ENCODE data around the gene SLC39A11.
"Not testable (repeated sequence)": the region's sequence is repeated elsewhere in the genome, so short reads cannot be mapped to it uniquely, and the experiment has no call there.

The SLC39A11 gene

GRCh38 chr17:72772331-72772821 lies 320.1 kb downstream of the SLC39A11 start:
- no peak for DNase-seq

GRCh38 chr17:72771734-72772133 lies 320.8 kb downstream of the SLC39A11 start:
- DNase-seq, result no peak

- DNase-seq, result no peak
Observed at GRCh38 chr17:72766761-72767356, 325.6 kb downstream of the SLC39A11 start.

GRCh38 chr17:72765368-72766153 lies 326.9 kb downstream of the SLC39A11 start:
- DNase-seq, result no peak

- no peak for DNase-seq
Observed at GRCh38 chr17:72764632-72765041, 327.9 kb downstream of the SLC39A11 start.

GRCh38 chr17:72763981-72764380 lies 328.5 kb downstream of the SLC39A11 start:
- no peak for DNase-seq

- DNase-seq, result not testable (repeated sequence)
Observed at GRCh38 chr17:72761893-72762575, 330.5 kb downstream of the SLC39A11 start.

GRCh38 chr17:72761431-72761830 lies 331.1 kb downstream of the SLC39A11 start:
- DNase-seq, result no peak

- DNase-seq, result no peak
Observed at GRCh38 chr17:72760368-72760767, 332.1 kb downstream of the SLC39A11 start.

GRCh38 chr17:72759301-72759700 lies 333.2 kb downstream of the SLC39A11 start:
- DNase-seq, result no peak

- DNase-seq, result no peak
Observed at GRCh38 chr17:72756256-72756655, 336.2 kb downstream of the SLC39A11 start.

GRCh38 chr17:72754513-72754912 lies 338.0 kb downstream of the SLC39A11 start:
- DNase-seq, result no peak

GRCh38 chr17:72751746-72752145 lies 340.7 kb downstream of the SLC39A11 start:
- no peak for DNase-seq

GRCh38 chr17:72749119-72749572 lies 343.3 kb downstream of the SLC39A11 start:
- DNase-seq, result no peak

GRCh38 chr17:72747501-72747900 lies 345.0 kb downstream of the SLC39A11 start:
- DNase-seq, result no peak

GRCh38 chr17:72745241-72745640 lies 347.2 kb downstream of the SLC39A11 start:
- DNase-seq, result no peak

- DNase-seq, result no peak
Observed at GRCh38 chr17:72743037-72743467, 349.4 kb downstream of the SLC39A11 start.

- DNase-seq, result no peak
Observed at GRCh38 chr17:72737151-72737690, 355.3 kb downstream of the SLC39A11 start.

GRCh38 chr17:72735592-72735991 lies 356.9 kb downstream of the SLC39A11 start:
- DNase-seq, result no peak

- DNase-seq, result no peak
Observed at GRCh38 chr17:72735048-72735447, 357.4 kb downstream of the SLC39A11 start.

- no peak for DNase-seq
Observed at GRCh38 chr17:72734613-72735012, 357.9 kb downstream of the SLC39A11 start.

- DNase-seq, result no peak
Observed at GRCh38 chr17:72733619-72734282, 358.7 kb downstream of the SLC39A11 start.
